GM06990 (cell line): ENCODE results near the gene GOLGA6L26.
"Not testable (repeated sequence)": the region's sequence is repeated elsewhere in the genome, so short reads cannot be mapped to it uniquely, and the experiment has no call there.

Experiments used
- DNase-seq: peaks from one replicate; pipeline ENCODE4 v3.0.0-alpha.2; 2011; ENCODE audit not compliant: insufficient read length; ENCODE audit errors: extremely low read depth
- H3K27me3 ChIP-seq: replicated peaks from 2 replicates; pipeline ENCODE4 v1.6.0; 2011; ENCODE audit warnings: low read length; ENCODE audit not compliant: control insufficient read depth, insufficient read depth
- H3K36me3 ChIP-seq: 2 replicates; pipeline ENCODE4 v1.5.1; 2011; ENCODE audit warnings: low read length; ENCODE audit not compliant: control insufficient read depth, insufficient read depth
- H3K4me3 ChIP-seq: replicated peaks from 2 replicates; pipeline ENCODE4 v1.5.1; 2011; ENCODE audit warnings: low read depth, mild to moderate bottlenecking, control low read depth, low read length
- CTCF ChIP-seq: IDR thresholded peaks from 2 replicates; pipeline ENCODE4 v1.5.1; 2011; ENCODE audit warnings: low read length, control low read depth, mild to moderate bottlenecking, inconsistent platforms; ENCODE audit not compliant: insufficient read depth, poor library complexity, severe bottlenecking

The GOLGA6L26 gene

DNA sequence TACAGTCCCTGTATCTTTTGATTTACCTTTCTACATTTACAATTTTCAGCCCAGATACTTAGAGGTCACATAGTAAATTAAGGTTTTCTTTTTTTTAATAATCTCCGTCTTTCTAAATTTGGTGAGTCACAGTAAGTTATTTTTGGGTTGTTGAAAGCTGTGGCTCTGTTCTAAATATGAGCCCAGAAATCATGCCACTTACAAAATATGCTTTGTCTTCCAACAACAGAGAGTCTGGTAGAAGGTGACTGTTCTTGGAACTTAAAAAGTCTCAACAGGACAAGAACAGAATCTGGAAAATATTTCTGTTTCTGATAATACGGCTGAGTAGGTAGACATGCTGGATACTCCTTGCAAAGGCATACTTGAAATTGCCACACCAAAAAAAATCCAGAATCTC is 36.6 kb upstream of the GOLGA6L26 start:
- H3K36me3 ChIP-seq, result no peaks in the 10 kb centered on the region
- TF ChIP-seq CTCF, result no peak
- no peak for DNase-seq
- H3K4me3 ChIP-seq, result no peak overlapping the region
- no peaks in the 10 kb centered on the region for H3K27me3 ChIP-seq

GRCh38 chr15:23364261-23364660 is 30.3 kb upstream of the GOLGA6L26 start:
- not testable (repeated sequence) for H3K4me3 ChIP-seq, DNase-seq, H3K27me3 ChIP-seq, H3K36me3 ChIP-seq

GRCh38 chr15:23362622-23363021 is 28.6 kb upstream of the GOLGA6L26 start:
- not testable (repeated sequence) for H3K27me3 ChIP-seq, H3K36me3 ChIP-seq, DNase-seq, H3K4me3 ChIP-seq

DNA sequence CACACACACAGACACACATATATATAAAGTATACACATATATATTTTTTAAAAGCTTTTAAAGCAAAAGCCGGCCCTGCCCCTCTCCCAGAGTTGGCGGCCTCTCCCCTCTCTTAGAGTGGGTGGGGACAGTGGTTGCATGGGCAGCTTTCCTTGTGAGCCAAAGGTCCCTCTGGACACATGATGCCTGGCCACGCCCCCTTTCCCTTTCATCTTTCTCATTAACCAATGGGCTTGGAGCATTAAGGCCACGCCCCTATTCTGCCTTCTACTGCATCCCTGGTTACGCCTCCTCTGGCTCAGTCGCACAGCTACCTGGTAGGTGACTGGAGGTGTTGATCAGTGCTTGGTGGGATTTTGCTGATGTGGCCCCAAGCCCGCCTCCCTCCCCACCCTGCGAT is 20.5 kb upstream of the GOLGA6L26 start, which contains the start of gene GOLGA8S:
Gene GOLGA8S, plus strand, starts transcription at position 301 of the 400 bp plus-strand sequence. Its CDS starts 62 bp downstream, at position 363.
- not testable (repeated sequence) for H3K27me3 ChIP-seq, H3K4me3 ChIP-seq, H3K36me3 ChIP-seq, DNase-seq

DNA sequence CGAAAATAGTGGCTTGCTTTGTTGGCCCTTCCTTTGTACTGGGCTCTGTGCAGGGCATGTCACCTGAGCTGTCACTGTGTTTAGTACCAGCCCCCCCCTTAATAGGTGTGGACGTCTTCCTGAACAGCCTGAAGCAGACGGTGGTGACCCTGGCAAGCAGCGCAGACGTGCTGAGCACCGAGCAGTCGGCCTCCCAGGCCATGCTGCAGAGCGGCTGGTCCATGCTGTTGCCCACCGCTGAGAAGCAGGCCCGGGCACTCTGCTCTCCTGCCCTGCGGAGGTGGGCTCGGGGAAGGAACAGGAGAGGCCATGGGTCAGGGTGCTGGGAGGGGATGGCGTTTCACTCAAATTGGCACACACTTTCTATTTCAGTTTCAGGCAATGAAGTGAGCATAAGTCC is 22.8 kb downstream of the GOLGA6L26 start:
- not testable (repeated sequence) for H3K4me3 ChIP-seq, H3K27me3 ChIP-seq, DNase-seq, H3K36me3 ChIP-seq

DNA sequence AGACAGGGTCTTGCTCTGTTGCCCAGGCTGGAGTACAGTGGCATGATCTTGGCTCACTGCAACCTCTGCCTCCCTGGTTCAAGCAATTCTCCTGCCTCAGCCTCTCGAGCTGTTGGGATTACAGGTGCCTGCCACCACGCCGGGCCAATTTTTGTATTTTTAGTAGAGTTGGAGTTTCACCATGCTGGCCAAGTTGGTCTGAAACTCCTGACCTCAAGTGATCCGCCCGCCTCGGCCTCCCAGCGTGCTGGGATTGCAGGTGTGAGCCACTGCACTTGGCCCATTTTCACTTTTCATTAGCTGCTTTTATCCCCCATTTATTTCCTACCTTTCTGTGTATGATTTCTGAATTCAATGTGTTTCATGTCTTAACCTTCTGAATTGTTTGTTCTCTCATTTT is 28.1 kb downstream of the GOLGA6L26 start:
- not testable (repeated sequence) for H3K27me3 ChIP-seq, H3K36me3 ChIP-seq, H3K4me3 ChIP-seq, DNase-seq

GRCh38 chr15:23304805-23305204 is 29.2 kb downstream of the GOLGA6L26 start:
- H3K27me3 ChIP-seq, H3K4me3 ChIP-seq, H3K36me3 ChIP-seq, DNase-seq: not testable (repeated sequence)

DNA sequence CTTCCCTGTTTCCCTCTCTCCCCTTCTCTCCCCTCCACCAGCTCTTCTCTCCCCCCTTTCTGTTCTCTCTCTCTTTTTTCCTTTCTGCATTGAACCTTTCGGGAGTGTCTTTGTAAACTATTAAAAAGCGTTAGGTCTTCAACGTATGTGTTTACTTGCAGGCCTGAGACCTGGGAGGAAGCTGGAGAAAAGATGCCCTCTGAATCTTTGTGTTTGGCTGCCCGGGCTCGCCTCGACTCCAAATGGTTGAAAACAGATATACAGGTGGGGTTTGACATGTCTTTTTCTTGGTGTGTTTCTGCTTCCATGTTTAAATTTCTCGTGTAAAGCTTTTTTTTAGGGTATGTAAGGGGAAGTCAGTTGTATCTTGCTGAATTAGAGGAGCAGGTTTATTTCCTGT is 29.7 kb downstream of the GOLGA6L26 start:
- not testable (repeated sequence) for H3K27me3 ChIP-seq, DNase-seq, H3K36me3 ChIP-seq
- peak overlapping the region; percentile 62 for H3K4me3 ChIP-seq

GRCh38 chr15:23303654-23304053 is 30.3 kb downstream of the GOLGA6L26 start:
- H3K27me3 ChIP-seq, H3K36me3 ChIP-seq: not testable (repeated sequence)
- H3K4me3 ChIP-seq, result peak overlapping the region; percentile 62
- peak; percentile 47 for DNase-seq

DNA sequence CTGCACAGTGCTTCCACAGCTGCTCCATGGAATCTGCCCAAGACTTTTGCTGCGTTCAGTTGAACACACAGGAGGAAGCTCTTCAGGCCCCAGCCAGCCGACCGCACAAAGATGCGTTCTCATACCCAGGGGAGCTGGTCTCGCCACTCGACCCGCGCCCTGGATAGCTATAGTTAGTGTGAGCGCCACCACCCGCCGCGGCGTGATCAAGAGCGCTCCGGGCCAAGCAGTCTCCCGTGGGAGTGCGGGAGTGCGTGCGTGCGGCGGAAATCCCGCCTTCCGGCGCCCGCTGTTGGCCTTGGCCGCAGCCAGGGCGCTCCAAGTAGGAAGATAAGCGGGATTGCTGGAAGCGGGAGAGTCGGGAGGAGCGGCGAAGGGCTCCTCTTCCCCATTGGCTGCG is 30.8 kb downstream of the GOLGA6L26 start:
- H3K4me3 ChIP-seq, H3K36me3 ChIP-seq, H3K27me3 ChIP-seq, DNase-seq: not testable (repeated sequence)
